ENCODE data around the gene EXT2. TPM values are rescaled to one million over a fixed set of nuclear protein-coding genes. Genes with fewer than 3 reads are reported as not detected.

Gene EXT2
- total and polyA plus RNA-seq, 8 donors, result 14.4 to 36.3 (median 24.9) TPM

GRCh38 chr11:44082645-44083044 is 12.8 kb upstream of the EXT2 start:
- no peak for FAIRE-seq
- Histone ChIP-seq H3K9me3 (no peaks in the 10 kb centered on the region), H3K27ac (no peak overlapping the region), H3K4me3 (no peak overlapping the region), H3K27me3 (no peaks in the 10 kb centered on the region), H3K4me1 (no peaks in the 10 kb centered on the region), H3K36me3 (peaks cover 0 to 3% (median 0%) of the 10 kb centered on the region in 3 donors)
- no peak for DNase-seq
- TF ChIP-seq, protein P1, sequence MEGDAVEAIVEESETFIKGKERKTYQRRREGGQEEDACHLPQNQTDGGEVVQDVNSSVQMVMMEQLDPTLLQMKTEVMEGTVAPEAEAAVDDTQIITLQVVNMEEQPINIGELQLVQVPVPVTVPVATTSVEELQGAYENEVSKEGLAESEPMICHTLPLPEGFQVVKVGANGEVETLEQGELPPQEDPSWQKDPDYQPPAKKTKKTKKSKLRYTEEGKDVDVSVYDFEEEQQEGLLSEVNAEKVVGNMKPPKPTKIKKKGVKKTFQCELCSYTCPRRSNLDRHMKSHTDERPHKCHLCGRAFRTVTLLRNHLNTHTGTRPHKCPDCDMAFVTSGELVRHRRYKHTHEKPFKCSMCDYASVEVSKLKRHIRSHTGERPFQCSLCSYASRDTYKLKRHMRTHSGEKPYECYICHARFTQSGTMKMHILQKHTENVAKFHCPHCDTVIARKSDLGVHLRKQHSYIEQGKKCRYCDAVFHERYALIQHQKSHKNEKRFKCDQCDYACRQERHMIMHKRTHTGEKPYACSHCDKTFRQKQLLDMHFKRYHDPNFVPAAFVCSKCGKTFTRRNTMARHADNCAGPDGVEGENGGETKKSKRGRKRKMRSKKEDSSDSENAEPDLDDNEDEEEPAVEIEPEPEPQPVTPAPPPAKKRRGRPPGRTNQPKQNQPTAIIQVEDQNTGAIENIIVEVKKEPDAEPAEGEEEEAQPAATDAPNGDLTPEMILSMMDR (IDR thresholded peaks at IDR 0.05), result no peak
- no peak for ATAC-seq
- WGBS, 2 donors, result 86 to 94% methylated on average over 4 of the region's 4 CpGs
- intact Hi-C loops (cut with DNase I), result no loop called here

GRCh38 chr11:44083433-44083832 is 12.0 kb upstream of the EXT2 start:
- TF ChIP-seq, protein P1 (IDR thresholded peaks at IDR 0.05), result no peak
- no peak for FAIRE-seq
- no peak for ATAC-seq
- WGBS, 2 donors, result 94% methylated on average over 10 of the region's 10 CpGs
- H3K9me3 ChIP-seq, result no peaks in the 10 kb centered on the region
- no peak overlapping the region for H3K4me3 ChIP-seq
- peaks cover 0 to 3% (median 0%) of the 10 kb centered on the region in 3 donors for H3K36me3 ChIP-seq
- H3K4me1 ChIP-seq, result no peaks in the 10 kb centered on the region
- intact Hi-C loops (cut with DNase I), result no loop called here
- H3K27ac ChIP-seq, result no peak overlapping the region
- H3K27me3 ChIP-seq, result no peaks in the 10 kb centered on the region
- no peak for DNase-seq

DNA sequence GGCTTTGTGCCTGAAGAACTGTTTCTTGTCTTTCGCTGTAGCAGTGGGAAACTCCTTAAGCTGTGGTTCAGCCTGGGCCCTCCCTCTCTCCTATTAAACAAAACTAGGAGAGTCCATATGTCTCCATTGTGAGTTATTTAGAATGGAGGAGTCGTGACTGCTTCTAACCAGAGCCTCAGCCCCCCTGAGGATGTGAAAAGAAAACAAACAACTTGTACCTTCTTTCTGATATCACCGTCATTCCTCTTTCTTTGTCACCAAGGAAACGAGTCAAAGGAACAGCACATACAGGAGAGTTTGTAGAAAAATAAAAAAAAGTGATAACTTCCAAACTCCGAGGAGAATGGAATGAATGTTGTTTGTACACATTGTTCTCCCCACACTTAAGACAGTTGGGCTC is 11.6 kb upstream of the EXT2 start:
- H3K4me1 ChIP-seq, result no peaks in the 10 kb centered on the region
- TF ChIP-seq, protein P1 (IDR thresholded peaks at IDR 0.05), result no peak
- H3K36me3 ChIP-seq, result peaks cover 0 to 3% (median 0%) of the 10 kb centered on the region in 3 donors
- WGBS, 2 donors, result 87 to 89% methylated on average over 5 of the region's 5 CpGs
- no peaks in the 10 kb centered on the region for H3K27me3 ChIP-seq
- no peak overlapping the region for H3K27ac ChIP-seq
- DNase-seq, result no peak
- no peak for FAIRE-seq
- H3K9me3 ChIP-seq, result no peaks in the 10 kb centered on the region
- no peak for ATAC-seq
- intact Hi-C loops (cut with DNase I), result no loop called here
- no peak overlapping the region for H3K4me3 ChIP-seq

GRCh38 chr11:44085330-44085729 is 10.1 kb upstream of the EXT2 start:
- ATAC-seq (no peak), FAIRE-seq (no peak), DNase-seq (no peak)
- WGBS, 2 donors, result 96 to 98% methylated on average over 1 of the region's 1 CpG
- H3K27ac ChIP-seq, result no peak overlapping the region
- H3K36me3 ChIP-seq, result peaks cover 0 to 3% (median 0%) of the 10 kb centered on the region in 3 donors
- H3K4me3 ChIP-seq, result no peak overlapping the region
- intact Hi-C loops (cut with DNase I), result no loop called here
- TF ChIP-seq, protein P1 (IDR thresholded peaks at IDR 0.05), result no peak
- H3K9me3 ChIP-seq, result no peaks in the 10 kb centered on the region
- no peaks in the 10 kb centered on the region for H3K4me1 ChIP-seq
- H3K27me3 ChIP-seq, result no peaks in the 10 kb centered on the region

DNA sequence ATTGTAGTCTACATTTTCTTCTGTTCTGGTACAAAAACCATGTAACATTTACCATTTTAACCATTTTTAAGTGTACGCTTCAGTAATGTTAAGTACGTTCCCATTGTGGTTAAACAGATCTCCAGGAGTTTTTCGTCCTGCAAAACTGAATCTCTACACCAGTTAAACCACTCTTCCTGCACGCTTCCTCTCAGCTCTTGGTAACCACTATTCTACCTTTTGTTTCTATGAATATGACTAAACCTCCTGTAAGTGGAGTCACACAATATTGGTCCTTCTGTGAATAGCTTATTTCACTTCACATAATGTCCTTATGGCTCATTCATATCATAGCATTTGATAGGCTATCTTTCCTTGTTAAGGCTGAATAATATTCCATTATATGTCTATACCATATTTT is 7.1 kb upstream of the EXT2 start:
- WGBS, 2 donors, result 94 to 98% methylated on average over 4 of the region's 4 CpGs
- ATAC-seq, result no peak
- intact Hi-C loops (cut with DNase I), result no loop called here
- Histone ChIP-seq H3K36me3 (peaks cover 0 to 3% (median 0%) of the 10 kb centered on the region in 3 donors), H3K4me1 (no peaks in the 10 kb centered on the region), H3K4me3 (no peak overlapping the region), H3K9me3 (no peaks in the 10 kb centered on the region), H3K27me3 (no peaks in the 10 kb centered on the region), H3K27ac (no peak overlapping the region)
- DNase-seq, result no peak
- FAIRE-seq, result no peak
- TF ChIP-seq, protein P1 (IDR thresholded peaks at IDR 0.05), result no peak

All from pancreas (tissue), 10 donors.